ENCODE data around the gene CINP. TPM values are rescaled to one million over a fixed set of nuclear protein-coding genes. Genes with fewer than 3 reads are reported as not detected.

Gene CINP
- total RNA-seq, 4 donors from 2014 or later, result 16.9 to 34.2 (median 27.3) TPM

- H3K4me3 ChIP-seq (ENCODE audit: low read depth, poor library complexity, severe bottlenecking), result no peak overlapping the region
- intact Hi-C loops (cut with DNase I; ENCODE audit: low total_unique reads), result no loop called here
- WGBS, 2 donors, result 77 to 81% methylated on average over 9 of the region's 9 CpGs
- TF ChIP-seq CTCF (IDR thresholded peaks at IDR 0.05) (no peak), POLR2A (IDR thresholded peaks at IDR 0.05) (no peak)
- DNase-seq (ENCODE audit: low spot score in 2 of 2), result no peak
Measured at GRCh38 chr14:102325791-102326345, 36.8 kb downstream of the CINP start.

- WGBS, 2 donors, result 28% methylated on average over 8 of the region's 8 CpGs
- H3K4me3 ChIP-seq (ENCODE audit: low read depth, poor library complexity, severe bottlenecking), result no peak overlapping the region
- TF ChIP-seq CTCF (IDR thresholded peaks at IDR 0.05), result no peak
- no peak for TF ChIP-seq POLR2A (IDR thresholded peaks at IDR 0.05)
- intact Hi-C loops (cut with DNase I; ENCODE audit: low total_unique reads), result no loop called here
- peak; percentile 61 to 93 for DNase-seq (ENCODE audit: low spot score in 2 of 2)
Measured at GRCh38 chr14:102323102-102323501, 39.6 kb downstream of the CINP start.

- WGBS, 2 donors, result 88 to 90% methylated on average over 12 of the region's 12 CpGs
- no peak overlapping the region for H3K4me3 ChIP-seq (ENCODE audit: low read depth, poor library complexity, severe bottlenecking)
- no peak for DNase-seq (ENCODE audit: low spot score in 2 of 2)
- TF ChIP-seq POLR2A (IDR thresholded peaks at IDR 0.05), result no peak
- no peak for TF ChIP-seq CTCF (IDR thresholded peaks at IDR 0.05)
- intact Hi-C loops (cut with DNase I; ENCODE audit: low total_unique reads), result no loop called here
Measured at GRCh38 chr14:102321456-102322422, 41.0 kb downstream of the CINP start.

- WGBS, 2 donors, result 83 to 86% methylated on average over 17 of the region's 17 CpGs
- H3K4me3 ChIP-seq (ENCODE audit: low read depth, poor library complexity, severe bottlenecking), result no peak overlapping the region
- no peak for TF ChIP-seq CTCF (IDR thresholded peaks at IDR 0.05)
- TF ChIP-seq POLR2A (IDR thresholded peaks at IDR 0.05), result no peak
- DNase-seq (ENCODE audit: low spot score in 2 of 2), result no peak
- intact Hi-C loops (cut with DNase I; ENCODE audit: low total_unique reads), result no loop called here
Measured at GRCh38 chr14:102320671-102321455, 41.8 kb downstream of the CINP start.

GRCh38 chr14:102320033-102320660 is 42.5 kb downstream of the CINP start:
- DNase-seq (ENCODE audit: low spot score in 2 of 2), result peak in 1 of 2 donors; percentile 91
- intact Hi-C loops (cut with DNase I; ENCODE audit: low total_unique reads), result no loop called here
- H3K4me3 ChIP-seq (ENCODE audit: low read depth, poor library complexity, severe bottlenecking), result peak overlapping the region; percentile 51
- 6% methylated on average over 18 to 23 of the region's 30 CpGs for WGBS, 2 donors
- TF ChIP-seq CTCF (IDR thresholded peaks at IDR 0.05) (no peak), POLR2A (IDR thresholded peaks at IDR 0.05) (no peak)
